ENCODE data around the gene ACACA.
"Not testable (repeated sequence)": the region's sequence is repeated elsewhere in the genome, so short reads cannot be mapped to it uniquely, and the experiment has no call there.

ACACA gene

DNA sequence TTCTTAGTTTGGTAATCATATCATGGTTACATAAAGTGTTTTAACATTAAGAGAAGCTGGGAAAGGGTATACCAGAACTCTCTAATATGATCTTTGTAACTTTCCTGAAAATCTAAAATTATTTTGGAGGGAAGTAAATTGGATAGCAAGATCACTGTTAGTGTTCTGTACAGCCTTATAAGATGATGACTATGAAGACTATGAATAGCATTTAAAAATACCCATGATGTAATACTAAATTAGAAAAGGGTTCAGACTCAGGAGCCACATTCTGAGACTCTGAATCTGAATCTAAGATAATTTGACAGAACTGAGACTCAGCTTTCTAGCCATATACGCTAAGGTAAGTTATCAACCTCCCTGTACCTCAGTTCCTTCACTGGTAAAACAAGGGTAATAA lies 238.9 kb downstream of the ACACA start:
- no peak for DNase-seq

GRCh38 chr17:37164057-37164456 lies 242.6 kb downstream of the ACACA start:
- no peak for DNase-seq

DNA sequence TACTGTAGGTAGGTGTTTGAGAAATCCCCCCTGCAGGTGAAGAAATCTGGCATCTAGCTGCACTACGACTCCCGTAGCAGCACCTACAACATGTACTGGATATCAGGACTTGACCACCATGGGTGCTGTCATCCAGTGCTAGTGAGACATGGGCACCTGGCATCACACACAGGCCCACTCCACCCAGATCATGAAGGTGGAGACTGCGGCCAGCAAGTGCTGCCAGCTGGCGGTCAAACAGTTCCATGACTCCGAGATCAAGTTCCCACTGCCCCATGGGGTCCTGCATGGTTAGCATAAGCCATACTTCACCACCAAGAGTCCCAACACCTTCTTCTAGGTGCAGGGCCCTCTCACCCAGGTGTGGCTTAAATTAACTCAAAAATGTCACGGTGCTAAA lies 243.8 kb downstream of the ACACA start:
- no peak for DNase-seq

- no peak for DNase-seq
Observed at GRCh38 chr17:37160944-37161343, 245.7 kb downstream of the ACACA start.

DNA sequence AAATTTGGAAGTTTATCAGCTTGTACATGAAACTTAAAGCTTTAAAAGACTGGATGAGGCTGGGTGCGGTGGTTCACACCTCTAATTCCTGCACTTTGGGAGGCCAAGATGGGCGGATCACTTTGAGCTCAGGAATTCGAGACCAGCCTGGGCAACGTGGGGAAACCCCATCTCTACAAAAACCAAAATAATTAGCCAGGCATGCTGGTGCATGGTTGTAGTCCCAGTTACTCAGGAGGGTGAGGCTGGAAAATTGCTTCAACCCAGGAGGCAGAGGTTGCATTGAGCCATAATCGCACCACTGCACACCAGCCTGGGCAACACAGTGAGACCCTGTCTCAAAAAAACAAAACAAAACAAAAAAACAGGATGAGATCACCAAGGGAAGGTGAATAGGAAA lies 248.3 kb downstream of the ACACA start:
- DNase-seq = no peak

GRCh38 chr17:37148156-37148555 lies 258.5 kb downstream of the ACACA start:
- no peak for DNase-seq

- no peak for DNase-seq
Observed at GRCh38 chr17:37147301-37147812, 259.3 kb downstream of the ACACA start.

- no peak for DNase-seq
Observed at GRCh38 chr17:37146086-37147064, 260.3 kb downstream of the ACACA start.

GRCh38 chr17:37144075-37144701 lies 262.4 kb downstream of the ACACA start:
- no peak for DNase-seq

DNA sequence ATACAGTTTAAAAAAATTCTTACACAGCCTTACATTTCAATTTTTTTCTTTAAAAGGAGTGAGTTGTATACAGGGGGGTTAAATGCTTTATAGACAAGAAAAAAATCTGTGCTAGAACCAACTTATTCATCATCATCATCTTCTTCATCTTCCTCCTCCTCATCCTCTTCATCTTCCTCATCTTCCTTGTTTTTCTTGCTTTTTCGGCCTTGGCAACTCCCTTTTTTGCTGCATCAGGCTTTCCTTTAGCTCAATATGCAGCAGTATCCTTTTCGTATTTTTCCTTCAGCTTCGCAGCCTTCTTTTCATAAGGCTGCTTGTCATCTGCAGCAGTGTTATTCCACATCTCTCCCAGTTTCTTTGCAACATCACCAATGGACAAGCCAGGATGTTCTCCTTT lies 263.1 kb downstream of the ACACA start:
- not testable (repeated sequence) for DNase-seq

GRCh38 chr17:37142294-37142896 lies 264.2 kb downstream of the ACACA start:
- no peak for DNase-seq

GRCh38 chr17:37138571-37139120 lies 268.0 kb downstream of the ACACA start:
- DNase-seq = no peak

DNA sequence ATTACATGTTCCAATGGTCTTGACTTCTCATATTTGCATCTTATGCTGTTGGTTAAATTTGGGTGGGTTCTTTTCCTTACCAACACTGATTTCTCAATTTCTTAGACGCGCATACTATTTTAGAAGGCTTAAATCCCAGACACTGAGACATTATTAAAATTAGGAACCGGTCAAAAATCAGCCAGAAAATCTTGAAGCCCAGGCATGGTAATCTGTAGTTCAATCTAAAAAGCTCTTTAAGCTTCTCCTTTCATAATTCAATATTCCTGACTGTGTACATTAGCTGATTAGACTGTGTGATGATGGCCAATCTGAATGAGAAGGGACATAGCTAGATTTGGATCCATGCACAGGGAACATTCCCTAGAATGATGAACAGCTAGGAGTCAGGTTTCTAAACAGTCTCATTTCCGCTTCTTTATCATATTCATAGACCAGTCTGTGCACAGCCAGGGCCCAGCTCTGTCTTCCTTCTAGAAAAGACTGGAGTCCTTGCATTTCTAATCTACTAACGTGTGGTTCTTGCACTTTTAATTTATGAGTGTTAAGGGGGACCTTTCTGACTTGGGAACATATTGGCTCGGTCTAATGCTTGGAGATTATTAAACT lies 268.6 kb downstream of the ACACA start:
- DNase-seq = no peak

DNA sequence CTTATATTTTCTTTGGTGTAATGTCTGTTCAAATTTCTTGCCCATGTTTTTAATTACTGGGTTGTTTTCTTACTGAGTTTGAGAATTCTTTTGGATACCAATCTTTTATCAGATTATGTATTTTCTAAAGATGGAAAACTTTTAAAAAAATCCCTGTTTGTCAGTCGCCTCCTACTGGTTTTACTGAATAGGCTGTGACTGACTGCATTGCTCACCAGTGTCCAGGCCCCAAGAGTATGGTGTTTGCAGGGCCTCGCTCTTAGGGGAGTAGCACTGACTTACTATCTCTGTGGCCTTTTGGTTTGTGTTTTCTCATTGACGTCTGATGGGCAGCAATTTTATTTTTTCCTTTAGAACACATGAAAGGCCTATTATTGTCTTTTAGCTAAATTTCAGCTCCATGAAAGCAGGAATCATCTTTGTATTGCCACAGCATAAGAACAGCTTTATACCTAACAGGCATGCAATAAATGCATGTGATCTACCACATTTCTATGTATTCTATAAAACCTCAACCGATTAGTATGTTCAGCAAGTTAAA lies 269.5 kb downstream of the ACACA start:
- no peak for DNase-seq

DNA sequence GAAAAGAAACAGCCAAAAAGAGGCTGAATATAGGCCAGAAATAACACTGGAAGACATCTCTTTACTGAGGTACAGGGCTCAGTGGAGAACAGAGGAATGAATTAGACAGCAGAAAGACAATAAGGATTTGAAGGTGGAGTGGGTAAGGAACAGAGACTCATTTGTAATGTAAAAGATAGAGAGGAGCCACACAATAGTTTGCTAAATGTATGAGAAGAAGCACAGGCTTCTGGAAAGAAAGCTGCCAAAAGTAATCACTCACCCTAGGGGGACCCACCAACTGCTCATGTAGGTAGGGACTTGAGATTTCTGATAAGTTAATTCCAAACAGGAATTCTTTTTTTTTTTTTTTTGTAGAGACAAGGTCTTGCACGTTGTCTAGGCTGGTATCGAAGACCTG lies 271.1 kb downstream of the ACACA start:
- no peak for DNase-seq

DNA sequence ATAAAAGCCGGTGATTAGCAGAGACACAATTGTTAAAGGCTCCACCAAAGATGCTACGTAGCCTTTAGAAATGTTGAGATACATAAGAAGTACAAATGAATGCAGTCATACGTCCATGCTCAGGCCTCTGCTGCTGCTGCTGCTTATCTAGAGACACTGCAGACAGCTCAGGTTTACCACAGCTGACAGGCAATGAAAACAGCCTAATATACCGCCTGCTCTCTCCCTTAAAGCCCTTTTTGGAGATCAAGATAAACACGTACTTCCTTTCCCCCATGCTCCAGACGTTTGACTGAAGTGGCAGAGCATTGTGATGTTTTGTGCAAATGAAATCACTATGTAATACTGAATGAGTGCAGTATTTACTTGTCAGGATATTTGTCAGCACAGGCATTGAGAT lies 272.6 kb downstream of the ACACA start:
- no peak for DNase-seq

DNA sequence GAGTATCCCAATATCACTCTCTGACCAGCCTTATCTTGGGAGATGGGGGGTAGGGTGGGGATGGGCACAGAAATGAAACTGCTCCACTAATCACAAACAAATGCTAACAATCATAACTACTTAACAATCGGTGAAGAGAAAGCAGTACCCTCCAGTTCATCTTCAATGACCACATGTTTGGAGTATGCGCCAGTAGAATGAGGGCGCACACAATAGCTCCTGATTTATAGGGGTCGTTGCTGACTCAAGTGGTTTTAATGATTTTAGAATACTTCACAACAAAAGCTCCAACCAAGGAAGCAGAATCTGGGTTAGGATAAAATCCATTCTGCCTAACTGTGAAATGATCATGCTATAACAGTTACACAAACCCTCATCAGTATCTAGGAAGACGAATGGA lies 273.5 kb downstream of the ACACA start:
- DNase-seq = no peak

DNA sequence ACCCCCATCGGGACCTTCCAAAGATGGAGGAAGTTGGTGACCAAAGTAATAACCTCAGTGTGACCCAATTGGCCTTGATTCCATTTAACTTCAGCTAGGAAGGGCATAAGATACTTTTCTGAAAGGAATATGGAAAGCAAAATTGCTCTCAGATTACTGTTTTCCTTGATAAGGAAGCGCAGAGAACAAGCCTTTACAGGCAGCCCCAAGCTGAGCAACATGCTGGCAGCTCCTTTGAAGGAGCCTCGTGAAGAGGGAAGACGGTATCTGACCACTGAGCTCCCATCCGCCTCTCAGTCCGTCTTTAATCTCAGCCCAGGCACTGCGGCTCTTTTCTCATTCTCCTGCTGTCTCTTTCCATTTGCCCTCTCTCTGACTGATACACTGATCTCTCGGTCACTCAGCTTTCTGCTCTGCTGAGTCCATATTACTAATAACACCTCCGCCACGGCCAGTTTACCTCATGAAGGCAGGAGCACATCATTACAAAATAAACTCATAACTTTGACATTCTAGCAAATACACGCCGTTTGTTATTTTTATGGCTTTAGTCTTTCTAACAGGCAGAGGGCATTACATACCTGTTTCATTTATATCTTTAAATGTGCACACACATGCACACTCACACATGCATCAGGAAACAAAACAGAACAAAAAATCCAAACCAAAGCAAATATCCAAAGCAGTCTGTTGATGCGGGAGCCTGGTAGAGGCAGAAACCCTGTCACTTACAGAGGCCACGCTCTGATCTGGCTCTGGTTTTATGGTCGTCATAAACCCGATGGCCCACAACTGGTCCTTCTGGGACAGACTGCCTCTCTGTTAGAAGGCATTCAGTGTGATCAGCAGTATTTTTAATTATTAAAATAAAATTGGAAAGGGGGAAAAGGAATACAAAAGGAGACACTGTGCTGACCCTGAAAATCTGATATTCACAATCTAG lies 274.7 kb downstream of the ACACA start:
- no peak for DNase-seq

DNA sequence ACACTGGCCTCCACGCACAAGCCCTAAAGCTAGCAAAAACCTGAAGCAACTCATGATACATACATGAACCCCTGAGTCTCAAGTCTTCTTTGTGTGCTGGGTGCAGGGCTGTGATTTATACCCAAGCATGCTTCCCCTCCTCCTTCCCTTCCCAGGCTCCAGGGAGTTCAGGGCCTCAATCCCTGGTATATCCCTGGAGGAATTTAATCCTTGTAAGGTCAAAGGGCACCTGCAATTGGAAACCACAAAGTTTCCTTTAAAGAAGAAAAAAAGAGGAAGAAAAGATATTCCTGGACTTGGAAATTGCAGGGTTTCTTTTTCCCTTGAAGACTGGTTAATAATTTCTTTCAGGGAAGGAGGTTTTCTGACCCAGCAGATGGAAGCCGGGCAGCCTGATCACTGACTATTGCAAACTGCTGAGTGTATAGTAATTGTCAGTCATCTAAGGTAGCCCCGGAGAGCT lies 275.6 kb downstream of the ACACA start:
- no peak for DNase-seq

- no peak for DNase-seq
Observed at GRCh38 chr17:37124821-37125173, 281.8 kb downstream of the ACACA start.

Measured in COR-L47 (cell line).